SK-N-MC (cell line): ENCODE results near the gene DIAPH3.

Experiments
- EZH2 ChIP-seq: fragments of 200-600 bp; sonication (generic); IDR thresholded peaks from one replicate; pipeline ENCODE4 v1.6.1; 2017; ENCODE audit warnings: antibody characterized with exemption
- FOXP2 ChIP-seq: optimal IDR thresholded peaks from 2 replicates; pipeline ENCODE3; 2011; ENCODE audit warnings: mild to moderate bottlenecking, moderate library complexity; ENCODE audit not compliant: insufficient read depth; ENCODE audit errors: extremely low read length, control extremely low read depth
- POLR2AphosphoS5 ChIP-seq: IDR thresholded peaks from 2 replicates; pipeline ENCODE4 v1.6.1; 2012; ENCODE audit warnings: mild to moderate bottlenecking, low read depth, low read length, borderline replicate concordance

GRCh38 chr13:60109285-60109684, 54.4 kb downstream of the DIAPH3 start:
- TF ChIP-seq EZH2 = no peak
- no peak for TF ChIP-seq POLR2AphosphoS5
- no peak for TF ChIP-seq FOXP2
